Measurements from ENCODE around the gene MTSS2.

MTSS2 gene, protein sequence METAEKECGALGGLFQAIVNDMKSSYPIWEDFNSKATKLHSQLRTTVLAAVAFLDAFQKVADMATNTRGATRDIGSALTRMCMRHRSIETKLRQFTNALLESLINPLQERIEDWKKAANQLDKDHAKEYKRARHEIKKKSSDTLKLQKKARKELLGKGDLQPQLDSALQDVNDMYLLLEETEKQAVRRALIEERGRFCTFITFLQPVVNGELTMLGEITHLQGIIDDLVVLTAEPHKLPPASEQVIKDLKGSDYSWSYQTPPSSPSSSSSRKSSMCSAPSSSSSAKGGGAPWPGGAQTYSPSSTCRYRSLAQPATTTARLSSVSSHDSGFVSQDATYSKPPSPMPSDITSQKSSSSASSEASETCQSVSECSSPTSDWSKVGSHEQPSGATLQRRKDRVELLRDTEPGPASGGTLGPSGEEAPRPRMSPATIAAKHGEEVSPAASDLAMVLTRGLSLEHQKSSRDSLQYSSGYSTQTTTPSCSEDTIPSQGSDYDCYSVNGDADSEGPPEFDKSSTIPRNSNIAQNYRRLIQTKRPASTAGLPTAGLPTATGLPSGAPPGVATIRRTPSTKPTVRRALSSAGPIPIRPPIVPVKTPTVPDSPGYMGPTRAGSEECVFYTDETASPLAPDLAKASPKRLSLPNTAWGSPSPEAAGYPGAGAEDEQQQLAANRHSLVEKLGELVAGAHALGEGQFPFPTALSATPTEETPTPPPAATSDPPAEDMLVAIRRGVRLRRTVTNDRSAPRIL

DNA sequence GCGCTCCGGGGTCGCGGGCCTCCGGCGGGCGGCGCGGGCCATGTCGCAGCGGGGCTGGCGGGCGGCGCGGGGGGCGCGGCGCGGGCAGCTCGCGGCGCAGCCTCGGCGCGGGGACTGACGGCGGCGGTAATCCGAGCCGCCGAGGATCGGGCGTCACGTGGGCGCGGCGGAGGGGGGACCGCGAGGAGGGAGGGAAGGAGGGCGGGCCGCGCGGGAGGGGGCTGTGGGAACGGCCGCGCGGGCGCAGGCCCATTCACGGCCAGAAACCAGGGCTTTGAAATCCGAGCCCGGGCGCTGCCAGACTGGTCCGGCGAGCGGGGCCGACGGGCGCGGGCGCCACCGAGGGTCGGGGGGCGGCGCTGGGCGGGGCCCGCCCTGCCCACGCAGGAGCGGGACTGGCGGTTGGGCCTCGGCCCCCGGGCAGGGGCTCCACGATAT is at the start of gene MTSS2:
TSS of gene MTSS2 (minus strand) at position 116 of the 438 bp plus-strand sequence. CDS start 262 bp downstream, outside the sequence.
- no peak for DNase-seq (ENCODE audit: low spot score)

DNA sequence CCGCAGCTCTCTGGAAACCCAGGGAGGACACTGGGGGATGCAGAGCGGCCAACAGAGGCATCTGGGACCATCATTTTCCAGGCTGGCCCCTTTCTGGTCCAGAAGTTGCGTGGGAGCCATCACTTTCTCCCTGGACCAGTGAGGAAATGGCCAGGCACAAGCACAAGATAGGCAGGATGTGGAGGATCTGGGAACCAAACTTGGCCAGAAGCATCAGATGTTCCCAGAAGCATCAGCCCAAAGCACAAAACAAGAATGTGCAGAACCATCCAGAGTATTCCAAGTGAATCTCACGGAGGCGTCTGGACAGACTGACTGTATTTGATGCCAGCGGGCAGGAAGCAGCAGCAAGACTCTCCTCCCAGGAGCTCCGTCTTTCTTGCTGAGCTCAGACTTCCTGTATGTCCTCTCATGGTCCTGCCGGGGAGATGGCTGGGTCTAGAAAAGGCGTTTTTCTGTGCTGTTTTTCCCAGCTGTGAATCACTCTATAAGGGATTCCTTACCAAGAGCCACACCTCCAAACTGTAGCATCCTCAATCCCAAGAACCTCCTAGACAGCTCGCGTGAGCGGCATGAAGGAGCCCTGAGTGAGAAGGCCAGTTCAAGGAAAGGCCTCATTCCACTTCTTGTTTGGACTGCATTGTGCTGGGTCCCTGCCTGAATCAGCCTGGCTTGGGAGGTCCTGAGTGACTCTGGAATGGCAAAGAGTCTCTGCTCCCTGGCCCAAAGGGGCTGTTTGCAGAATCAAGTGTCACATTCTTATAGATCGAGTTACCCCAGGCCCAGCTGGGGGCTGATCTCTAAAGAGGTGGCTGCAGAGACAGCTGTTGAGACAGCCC is 49.5 kb upstream of the MTSS2 start:
- DNase-seq (ENCODE audit: low spot score), result no peak

DNA sequence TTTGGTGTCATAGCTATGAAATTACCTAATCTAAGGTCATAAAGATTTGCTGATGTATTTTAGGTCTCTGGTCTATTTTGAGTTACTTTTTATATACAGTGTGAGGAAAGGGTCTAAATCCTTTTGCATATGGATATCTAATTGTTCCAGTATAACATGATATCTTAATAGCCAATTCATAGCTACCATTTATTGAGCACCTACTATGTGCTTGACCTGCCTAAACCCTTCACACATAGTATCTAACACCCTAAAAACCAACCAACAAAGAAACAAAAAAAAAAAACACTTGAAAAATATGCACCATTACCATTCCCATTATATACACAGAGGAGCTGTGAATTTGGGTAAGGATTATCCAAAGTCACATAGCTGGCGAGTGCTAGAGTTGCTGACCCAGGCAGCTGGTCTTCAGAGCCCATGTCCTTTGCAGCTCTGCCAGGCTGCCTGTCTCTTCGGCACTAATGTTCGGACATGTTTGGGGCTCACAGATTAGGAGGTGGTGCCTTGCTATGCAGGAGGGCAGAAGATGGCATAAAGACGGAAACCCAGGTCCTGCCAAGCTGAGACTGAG is 48.8 kb upstream of the MTSS2 start:
- DNase-seq (ENCODE audit: low spot score), result no peak

DNA sequence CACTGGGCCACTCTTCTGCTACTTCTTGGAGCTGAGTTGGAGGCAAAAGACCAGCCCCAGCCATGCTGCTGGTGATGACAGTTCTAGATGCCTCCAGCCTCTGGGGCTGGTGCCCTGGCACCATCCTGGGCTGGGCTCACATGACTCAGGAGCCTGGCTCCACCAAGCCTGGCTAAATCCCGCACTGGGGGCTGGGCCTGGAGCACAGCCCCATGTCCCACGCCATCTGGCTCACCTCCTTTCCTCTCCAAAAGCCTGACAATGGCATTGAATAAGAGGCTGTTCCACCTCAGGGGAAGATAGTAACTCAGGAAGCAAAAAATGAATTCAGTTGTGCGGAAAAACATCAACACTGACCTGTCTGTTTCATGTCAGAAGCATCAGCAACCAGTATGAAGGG is 45.1 kb upstream of the MTSS2 start:
- no peak for DNase-seq (ENCODE audit: low spot score)

DNA sequence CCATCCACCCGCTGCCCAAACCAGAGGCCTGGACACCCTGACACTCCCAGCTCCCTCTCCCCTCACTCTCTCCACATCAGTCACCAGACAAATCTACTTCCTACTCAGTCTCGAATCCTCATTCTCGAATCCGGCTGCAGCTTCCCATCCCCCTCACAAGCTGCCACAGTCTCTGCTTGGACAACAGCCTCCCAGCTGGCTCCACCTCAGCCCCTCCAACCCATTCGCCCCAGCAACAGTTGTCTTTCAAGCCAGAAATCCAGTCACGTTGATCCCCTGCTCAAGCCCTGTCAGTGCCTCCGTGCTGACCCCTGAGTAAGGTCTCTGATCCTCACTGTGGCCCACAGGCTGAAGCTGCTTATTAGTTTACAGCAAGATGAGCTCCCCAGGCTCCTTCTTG is 44.2 kb upstream of the MTSS2 start:
- DNase-seq (ENCODE audit: low spot score), result no peak

DNA sequence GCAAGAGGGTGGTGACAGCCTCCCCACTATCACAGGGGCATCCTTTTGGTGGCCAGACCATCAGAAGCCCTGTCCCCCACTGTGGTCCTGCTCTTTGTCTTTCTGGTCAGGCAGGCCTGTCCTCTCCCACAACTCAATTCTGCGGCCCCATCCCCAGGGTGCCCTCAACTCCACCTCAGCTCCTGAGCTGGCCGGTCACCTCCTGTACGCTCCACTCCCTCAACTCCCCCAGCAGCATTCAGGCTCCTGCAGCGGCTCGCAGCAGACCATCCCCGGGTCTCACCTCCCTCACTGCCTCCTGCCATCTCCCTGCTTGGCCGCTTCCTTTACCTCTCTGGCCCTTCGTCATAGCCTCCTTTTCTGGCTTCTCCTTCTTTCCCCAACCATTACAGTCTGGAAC is 43.4 kb upstream of the MTSS2 start:
- DNase-seq (ENCODE audit: low spot score), result no peak

DNA sequence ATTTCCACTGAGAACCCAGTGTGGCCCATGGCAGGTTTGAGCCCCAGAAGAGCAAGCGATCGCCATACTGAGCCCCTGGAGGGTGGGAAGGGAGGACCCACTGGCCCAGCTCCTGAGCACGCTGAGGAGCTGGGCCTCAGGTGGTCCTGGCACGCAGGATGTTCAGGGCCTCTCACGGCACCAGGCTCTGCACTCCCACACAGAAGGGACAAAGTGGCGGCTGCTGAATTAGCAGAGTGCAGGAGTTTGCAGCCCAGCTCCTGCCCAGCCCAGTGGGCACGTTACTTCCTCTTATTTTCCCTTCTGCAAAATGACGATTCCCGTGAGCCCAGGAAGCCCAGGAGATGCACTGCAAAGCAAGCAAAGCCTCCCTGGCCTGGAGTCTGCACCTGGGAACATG is 42.3 kb upstream of the MTSS2 start:
- DNase-seq (ENCODE audit: low spot score), result no peak

DNA sequence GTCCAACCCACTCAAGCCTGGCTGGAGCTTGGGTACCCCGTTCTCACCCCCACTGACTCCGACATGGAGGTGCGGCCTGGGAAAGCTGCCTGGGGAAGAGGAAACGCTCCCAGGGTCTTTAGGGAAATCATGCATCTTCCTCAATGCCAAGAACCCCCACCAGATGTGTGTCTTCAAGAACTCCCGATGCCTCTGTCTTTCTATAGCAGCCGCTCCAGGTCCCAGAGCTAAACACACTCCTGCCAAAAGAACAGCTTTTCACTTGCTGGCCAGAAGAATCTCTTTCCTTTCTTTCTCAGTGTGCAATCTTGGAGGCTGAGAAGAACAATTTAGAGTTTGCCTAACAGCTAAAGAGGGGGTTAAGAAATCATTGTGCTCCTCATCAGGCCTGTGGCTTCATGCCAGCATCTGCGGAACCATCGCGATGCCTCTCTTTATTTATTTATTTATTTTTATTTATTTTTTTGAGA is 41.1 kb upstream of the MTSS2 start:
- DNase-seq (ENCODE audit: low spot score), result no peak

DNA sequence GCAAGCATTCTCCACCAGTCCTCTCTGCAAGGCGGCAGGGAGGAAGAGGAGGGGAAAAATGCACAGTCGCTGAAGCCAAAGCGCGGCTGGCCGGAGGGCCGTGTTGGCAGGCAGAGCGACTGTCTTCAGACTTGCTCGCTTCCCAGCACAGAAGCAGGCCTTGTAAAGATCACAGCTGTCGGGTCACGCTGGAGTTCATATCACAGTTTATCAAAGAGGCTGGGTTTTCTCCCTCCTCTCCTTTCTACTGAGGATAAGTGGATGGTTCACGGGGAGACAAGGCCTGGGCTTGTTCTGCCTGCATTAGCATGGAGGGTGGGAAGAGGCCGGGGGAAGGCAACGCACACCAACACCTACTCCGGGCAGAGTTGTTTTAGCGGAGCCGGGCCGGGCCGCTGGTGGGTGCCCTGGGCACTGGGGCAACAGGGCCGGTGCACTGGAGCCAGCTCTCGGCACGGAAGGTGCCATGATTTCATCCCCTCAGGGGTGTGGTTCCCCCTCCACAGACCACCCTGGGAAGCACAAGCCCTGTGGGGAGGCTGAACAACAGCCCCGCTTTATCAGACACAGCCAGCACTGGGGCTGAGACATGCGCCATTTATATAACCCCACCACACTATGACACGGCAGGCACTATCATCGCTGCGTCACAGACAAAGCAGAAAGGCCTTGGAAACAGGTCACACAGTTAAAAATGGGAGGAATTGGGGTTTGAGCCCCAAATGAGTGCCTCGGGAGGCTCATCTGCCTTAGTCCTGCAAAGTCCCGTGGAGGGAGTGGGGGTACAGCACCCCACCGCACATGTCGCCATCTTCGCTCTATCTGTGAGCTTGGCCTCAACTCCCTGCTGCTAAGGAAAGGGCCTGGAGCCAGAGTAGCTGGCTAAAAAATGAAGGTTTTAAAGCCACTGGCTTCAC is 40.3 kb upstream of the MTSS2 start:
- DNase-seq (ENCODE audit: low spot score), result no peak

DNA sequence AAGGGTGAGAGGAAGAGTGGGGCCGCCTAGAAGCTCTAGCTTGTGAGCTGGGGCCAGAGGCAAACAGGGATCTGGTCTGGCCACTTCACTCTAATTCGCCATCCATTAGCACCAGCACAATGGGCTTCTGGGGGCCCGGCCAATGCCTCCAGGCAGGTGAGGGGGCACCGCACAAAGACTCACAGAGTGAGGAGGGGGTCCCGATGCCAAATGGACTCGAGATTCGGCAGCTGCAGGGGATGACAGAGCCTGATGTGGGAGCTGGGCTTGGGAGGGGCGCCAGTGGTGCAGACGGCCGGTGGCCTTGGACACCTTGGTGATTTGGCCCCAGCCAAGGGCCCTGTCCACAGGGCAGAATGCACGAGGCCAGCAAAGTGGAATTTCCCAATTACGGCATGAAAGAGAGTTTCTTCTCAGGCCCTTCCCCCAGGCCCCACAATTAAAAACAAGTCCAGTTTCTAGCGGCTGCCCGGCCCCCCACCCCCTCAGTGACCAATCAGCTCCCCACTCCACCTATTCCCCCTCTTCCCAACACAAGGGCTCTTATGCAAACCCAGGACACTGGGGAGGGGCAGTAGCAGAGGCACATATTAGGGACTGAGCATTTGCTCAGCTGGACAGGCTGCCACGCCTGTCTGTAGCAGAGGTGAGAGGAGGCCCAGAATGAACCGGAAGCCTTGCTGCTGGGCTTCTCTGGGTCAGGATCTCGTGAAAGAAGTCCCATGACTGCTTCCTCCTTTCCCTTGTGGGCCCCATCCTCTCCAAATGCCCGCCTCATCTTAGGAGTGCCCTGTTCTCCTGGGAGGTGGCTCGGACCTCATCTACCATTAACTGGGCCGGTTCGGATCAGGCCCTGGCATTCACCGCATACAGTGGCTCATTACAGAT is 39.4 kb upstream of the MTSS2 start:
- DNase-seq (ENCODE audit: low spot score), result no peak

DNA sequence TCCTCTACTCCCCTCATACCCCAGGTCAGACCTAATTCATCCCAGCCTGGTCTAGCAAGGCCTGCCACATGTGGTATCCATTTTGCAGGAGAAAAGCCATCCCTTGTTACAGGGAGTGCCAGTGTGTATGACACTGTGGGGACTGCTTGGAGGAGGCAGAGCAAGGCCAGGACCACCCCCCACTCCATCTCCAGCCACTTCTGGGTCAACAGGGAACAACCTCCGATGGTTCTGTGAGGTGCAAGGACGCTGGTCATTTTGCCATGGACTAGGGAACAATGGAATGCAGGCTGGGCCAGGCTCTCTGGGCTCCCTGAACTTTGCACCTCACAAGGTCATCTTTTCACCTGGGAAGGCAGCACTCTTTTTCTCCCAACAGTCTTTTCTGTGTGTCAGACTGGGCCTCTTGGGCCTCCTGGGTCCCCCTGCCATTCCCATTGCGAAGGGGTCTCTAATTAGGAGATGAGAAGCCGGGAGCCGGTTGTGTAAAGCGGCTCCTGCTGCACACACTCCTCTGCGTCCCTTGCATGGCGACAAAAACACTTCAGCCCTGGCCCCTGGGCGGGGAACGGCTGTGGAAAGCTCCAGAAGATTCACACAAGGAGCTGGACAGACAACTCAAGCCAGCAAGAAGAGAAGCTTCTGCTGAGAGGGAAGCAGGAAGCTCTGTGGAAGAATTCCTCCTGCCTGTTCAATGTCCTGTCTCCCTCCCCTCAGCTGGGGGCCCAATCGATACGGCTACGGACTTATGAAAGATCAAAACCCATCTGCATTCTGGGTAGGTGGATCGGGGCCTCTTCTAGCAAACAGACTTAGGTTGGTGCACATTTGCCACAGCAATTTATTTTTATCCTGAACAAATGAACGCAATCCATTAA is 38.5 kb upstream of the MTSS2 start:
- DNase-seq (ENCODE audit: low spot score), result no peak

DNA sequence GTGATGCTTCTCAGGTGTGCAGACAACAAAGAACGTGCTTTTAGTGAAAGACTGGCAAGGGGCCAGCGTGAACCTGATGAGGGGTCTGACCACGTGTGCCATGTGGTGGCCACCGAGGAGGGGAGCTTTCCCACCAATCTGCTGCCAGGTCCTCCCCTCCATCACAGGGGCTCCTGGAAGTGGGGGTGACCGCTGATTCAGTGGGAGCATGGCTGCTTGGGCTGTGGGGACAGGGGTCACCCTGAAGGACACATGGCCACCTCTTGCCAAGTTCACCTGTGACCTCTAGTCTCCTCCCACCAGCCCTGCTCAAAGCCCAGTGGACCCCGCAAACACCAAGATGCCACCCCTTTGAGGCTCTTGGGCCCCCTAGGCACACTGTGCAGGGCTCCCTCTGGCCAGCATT is 37.9 kb upstream of the MTSS2 start:
- DNase-seq (ENCODE audit: low spot score), result no peak

DNA sequence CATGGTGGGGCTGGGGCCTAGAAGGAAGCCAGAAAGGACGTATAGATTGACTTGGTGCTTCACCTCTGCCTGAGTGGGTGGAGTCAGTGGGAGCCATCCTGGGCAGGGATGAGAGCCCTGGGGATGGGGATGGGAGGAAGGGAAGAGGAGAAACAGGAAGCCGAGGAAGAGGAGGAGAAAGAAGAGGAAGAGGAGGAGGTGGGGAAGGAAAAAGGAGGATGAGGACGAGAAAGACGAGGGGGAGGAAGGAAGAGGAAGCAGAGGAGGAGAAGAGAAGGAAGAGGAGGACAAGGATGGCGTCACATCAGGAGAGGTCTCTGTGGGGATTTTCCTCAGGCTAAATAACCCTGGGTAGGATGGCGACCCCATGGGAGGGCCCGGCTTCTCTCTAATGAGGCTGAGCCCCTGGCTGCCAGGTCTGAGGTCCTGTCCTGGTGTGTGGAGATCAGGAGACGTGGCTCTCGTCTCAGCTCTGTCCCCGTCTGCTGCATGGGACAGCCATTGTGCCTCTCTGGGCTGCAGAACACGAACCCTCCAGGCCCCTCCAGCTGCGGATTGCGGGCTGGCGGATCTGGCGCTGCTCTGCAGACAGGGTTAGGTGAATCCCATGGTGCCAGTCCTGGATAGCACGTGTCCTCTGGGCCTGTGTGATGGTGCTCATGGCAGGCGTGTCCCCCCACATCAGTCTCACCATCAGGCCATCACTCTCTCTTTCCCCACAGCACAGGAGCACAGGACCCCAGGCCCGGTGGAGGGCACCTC is 35.5 kb upstream of the MTSS2 start:
- DNase-seq (ENCODE audit: low spot score), result no peak

DNA sequence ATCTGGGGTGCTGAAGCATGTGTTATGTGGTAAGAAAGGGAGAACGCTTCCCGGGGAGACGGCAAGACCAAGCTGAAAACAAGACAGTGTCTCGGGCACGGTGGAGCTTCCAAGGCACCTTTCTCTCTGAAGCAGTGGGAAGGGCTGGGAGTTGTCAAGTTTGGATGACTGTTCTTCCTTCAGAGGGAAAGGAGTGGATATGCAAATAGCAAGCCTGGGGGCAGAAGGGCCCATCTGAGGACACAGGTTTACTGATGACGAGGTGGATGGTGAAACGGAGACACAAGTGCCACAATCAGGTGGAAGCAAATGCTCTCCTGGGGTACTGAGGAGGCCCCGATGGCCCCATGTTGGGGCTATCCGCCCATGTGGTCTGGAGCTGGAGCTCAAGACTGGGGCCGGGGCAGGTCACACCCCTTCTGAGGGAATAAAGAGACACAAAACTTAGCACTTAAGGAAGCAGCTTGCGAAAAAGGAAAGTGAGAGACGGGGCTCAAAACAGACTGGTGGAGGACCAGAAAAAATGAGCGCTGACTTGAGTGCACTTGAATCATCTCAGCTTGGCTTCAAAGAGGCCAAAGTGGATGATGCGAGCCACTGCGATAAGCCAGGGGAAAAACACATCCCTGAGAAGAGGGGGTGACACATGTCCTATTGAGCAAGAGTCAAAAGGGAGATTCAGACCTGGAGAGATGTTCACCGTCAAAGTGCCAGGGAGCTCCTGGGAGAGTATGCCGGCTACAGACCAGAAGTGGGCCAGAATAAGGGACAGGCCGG is 34.8 kb upstream of the MTSS2 start:
- DNase-seq (ENCODE audit: low spot score), result no peak

DNA sequence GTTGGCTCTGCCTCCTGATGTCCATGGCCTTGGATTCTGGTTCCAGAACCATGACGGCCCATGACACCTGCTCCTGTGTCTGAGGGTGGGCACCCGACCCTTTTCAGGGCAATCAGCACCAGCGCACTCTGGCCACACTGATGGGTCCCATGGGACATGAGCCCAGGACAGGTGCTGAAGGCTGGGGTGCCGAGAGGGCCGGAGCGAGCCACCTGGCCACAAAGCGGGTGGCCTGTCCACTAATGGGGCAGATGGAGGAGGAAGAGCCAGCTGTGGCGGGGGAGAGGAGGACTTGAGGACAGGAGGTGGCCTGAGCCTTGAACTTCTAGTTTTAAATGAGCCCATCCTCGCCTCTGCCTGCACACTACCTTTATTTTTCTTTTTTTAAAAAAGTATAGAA is 31.2 kb upstream of the MTSS2 start:
- no peak for DNase-seq (ENCODE audit: low spot score)

DNA sequence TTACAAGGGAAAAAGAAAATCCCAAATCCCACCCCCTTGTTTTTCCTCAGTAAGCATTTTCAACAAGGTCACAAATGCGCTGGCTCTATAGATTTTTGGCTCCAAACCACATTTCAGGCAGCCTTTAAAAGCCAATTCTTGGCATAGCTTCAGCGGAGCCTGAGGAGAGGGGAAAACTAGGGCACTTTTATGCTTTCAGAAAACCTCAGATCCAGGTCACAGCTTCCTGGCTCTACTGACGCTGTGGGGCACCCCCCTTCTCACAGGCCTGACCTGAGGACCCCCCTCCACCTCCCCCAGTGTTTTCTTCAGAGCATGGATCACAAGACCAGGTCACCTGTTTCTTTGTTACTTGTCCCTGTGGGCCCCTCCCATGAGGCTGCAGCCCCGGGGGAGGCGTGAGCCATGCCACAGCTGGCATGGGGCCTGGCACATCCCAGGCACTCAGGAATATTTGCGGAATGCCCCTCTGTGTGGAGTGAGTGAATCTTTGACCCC is 30.1 kb upstream of the MTSS2 start:
- no peak for DNase-seq (ENCODE audit: low spot score)

Measured in CD4-positive, alpha-beta T cell treated with Interleukin-15 for 4 hours (primary cell).